Suppressor macrophage treated with lipopolysaccharide for 1 hour (primary cell): ENCODE results near the gene PDLIM7.
A peak's percentile ranks its signal among the peaks of the same experiment; 100 is the strongest.
"Not testable (repeated sequence)": the region's sequence is repeated elsewhere in the genome, so short reads cannot be mapped to it uniquely, and the experiment has no call there.

Source experiments
- DNase-seq, 3 donors: peaks; one replicate each; pipeline ENCODE4 v3.0.0-alpha.2; 2020 to 2022

PDLIM7 gene, protein sequence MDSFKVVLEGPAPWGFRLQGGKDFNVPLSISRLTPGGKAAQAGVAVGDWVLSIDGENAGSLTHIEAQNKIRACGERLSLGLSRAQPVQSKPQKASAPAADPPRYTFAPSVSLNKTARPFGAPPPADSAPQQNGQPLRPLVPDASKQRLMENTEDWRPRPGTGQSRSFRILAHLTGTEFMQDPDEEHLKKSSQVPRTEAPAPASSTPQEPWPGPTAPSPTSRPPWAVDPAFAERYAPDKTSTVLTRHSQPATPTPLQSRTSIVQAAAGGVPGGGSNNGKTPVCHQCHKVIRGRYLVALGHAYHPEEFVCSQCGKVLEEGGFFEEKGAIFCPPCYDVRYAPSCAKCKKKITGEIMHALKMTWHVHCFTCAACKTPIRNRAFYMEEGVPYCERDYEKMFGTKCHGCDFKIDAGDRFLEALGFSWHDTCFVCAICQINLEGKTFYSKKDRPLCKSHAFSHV

DNA sequence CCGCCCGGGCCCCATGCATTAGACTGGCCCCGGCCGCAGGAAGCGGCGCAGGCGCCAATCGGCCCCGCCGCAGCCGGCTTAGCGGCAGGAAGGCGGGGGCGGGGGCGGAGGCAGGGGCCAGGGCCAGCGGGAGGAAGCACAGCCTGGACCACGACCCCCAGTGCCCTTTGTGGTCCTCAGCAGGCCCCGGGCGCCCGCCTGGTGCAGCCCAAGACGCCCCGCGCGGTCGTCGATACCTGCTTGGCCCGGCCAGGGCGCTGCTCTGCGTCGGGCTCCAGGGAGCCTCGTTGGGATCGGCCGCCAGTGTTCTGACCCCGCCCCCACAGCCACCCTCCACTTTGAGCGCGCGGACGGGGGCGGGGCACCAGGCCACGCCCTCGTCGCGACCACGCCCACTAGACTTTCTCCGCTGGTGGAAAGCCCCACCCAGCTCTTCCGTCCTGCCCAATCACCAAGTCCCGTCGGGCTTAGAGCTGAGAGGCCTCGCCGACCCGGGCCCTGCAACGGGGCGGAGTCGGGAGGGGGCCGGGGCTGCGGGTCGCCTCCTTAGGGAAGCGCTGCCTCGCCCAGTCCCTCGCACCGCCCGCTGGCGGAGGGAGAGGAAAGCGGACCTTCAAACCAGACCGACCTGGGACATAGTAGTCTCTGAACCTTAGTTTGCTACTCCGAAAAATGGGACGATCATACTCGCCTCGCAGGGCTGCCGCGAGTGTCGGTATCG, at the start of gene PDLIM7:
Gene PDLIM7, minus strand, starts transcription at position 313 of the 721 bp plus-strand sequence. CDS start 1,092 bp downstream, outside the sequence.
- DNase-seq, result peak; percentile 97 to 98 (median 98)

DNA sequence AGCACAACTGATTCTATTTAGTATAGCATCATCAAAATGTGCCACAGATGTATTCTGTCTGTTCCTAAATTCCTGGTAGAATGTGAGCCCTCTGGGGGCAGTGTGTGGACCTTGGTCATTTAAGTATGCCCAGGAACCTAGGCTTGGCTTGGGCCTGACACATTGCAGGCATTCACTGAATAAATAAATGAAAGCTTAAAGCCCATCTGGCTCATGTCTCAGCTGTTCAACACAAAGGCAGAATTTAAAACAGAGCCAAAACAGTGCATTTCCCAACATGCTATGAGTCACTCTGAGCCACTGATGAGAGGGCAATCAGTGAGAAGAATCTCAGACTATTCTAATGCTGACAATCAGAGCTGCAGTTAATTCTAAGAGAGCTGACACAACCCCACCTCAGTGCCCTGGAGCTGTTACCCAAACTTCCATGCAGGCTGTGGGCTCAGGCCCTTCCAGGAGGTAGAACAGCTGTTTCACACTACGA, 48.9 kb upstream of the PDLIM7 start:
- DNase-seq, result peak; percentile 74 to 91 (median 90)

DNA sequence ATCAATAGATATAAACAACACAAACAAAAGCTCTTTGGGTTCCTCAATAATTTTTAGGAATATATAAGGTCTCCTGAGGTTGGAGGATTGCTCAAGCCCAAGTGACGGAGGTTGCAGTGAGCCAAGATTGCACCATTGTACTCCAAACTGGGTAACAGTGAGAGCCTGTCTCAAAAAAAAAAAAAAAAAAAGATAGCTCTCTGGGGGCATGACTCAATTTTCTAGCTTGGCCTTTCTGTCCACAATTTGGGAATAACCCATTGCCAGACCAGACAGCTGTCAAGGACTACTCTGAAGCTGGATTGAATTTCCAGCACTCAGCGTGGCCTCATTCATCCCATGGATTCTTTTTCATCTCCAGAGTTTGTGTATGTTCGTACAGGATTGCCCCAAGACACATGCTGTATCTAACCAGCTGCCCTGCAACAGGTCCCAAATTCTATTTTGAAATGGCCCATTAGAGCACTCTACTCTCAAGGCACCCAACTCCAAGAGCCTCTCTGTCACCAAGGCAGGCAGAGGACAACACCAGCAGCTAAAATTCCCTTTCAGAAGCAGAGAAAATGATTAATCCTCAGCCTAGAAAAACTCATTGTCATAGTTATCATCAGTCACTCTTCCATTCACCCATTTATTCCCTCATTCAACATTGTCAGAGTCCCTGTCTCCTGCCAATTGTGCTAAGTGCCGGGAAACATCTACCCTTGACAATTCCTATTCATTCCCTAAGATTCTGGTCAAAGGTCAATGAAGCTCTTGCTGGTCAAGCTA, 48.3 kb upstream of the PDLIM7 start:
- DNase-seq, result peak; percentile 88 to 94 (median 94)

DNA sequence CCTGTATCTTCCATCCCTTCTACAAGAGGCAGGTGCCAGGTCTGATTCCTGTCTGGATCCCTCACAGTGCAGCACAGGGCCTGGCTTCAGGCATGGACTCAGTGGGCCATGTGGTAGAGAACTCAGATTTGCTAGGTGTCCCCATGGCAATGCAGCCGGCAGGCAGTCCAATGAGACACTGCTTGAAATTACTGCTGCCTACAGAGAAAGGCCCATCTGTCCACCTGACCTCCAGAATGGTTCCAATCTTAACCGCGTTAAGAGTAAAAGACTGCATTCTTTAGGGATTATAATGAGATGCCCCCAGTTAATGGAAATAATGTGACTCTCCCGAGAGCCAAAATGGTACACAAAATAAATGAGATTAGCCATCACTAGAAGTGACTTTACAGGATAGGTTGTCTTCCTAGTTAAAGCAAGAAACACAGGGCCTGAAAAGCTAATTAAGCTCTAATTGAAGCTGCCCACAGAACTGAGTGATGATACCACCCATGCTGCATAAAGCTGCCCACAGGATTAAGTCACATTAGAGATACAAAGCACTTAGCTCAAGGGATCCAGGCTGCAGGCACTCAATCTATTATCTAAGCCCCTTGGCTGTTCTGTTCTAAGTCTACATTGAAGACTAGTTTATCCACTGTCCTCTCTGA, 45.5 kb upstream of the PDLIM7 start:
- no peak for DNase-seq

- no peak for DNase-seq
Observed at GRCh38 chr5:177540438-177540837, 43.0 kb upstream of the PDLIM7 start.

DNA sequence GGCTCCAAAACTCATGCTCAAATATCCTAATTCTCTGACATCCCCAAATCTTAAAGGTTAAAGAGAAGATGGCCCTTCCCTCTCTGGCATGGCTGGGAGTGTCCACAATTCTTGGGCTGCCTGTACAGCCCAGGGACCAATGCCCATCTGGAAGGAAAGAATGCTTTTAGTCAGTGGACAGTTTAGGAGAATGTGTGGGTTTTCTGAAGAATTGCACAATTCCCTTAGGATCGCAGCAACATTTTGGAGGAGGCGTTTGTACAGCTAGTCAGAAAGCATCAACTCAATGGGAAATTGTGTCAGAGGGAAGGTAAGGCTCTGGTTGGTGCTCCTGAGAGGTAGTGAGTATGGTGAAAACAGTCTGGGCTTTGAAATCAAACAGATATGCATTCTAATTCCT, 42.0 kb upstream of the PDLIM7 start:
- no peak for DNase-seq

- no peak for DNase-seq
Observed at GRCh38 chr5:177538876-177539275, 41.5 kb upstream of the PDLIM7 start.

GRCh38 chr5:177537389-177538361, 40.3 kb upstream of the PDLIM7 start:
- DNase-seq, result no peak

GRCh38 chr5:177536386-177536785, 39.0 kb upstream of the PDLIM7 start:
- no peak for DNase-seq

DNA sequence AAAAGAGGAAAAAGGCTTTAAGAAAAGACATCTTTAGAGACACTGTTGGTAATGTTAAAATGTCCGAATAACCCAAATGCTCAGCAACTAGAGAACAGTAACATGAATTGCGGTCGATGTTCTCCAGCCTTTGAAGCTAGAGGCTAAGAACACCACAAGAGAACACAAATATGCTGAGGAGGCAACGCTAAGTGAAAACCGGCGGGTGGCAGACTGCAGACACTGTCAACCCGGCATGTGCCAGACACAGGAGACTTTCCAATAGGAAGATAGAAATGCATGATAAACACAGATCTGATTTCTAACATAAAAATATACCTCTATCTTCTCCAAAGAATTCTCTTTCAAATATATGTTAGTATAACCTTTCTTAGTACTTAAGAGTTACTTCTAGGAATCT, 37.7 kb upstream of the PDLIM7 start:
- DNase-seq, result no peak

- DNase-seq, result not testable (repeated sequence)
Observed at GRCh38 chr5:177534433-177534832, 37.0 kb upstream of the PDLIM7 start.

DNA sequence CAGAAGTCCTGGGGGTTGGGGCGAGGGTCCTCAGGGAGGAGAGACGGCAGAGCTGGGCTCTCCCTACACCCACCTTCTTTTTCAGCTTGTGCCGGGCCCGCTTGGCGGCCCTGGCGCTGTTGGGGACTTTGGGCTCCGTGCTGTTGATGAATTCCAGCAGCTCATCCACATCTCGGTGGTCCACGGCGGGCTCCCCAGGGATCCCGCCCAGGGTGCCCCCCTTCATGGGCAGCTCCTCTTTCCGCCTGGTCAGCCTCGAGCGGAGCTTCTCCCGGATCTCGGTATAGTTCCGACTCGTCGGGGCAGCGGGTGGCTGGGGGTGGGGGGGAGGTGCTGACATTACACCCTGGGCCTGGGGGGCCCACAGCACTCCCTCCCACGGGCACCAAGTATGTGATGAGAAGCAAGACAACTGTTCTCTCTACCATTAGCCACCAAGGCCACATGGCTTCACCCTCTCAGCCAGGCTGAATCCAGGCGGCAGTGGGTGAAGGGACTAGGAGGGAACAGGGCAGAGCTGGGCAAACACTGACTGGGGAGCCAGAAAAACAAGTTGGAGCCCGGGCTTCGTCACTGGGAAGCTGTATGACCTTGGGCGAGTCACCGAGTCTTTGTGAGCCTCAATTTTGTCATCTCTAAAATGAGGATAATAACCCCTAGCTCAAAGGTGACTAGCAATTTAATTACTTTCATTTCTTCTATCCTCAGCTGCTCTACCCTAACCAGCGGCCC, 34.0 kb upstream of the PDLIM7 start:
- DNase-seq, result no peak

- DNase-seq, result no peak
Observed at GRCh38 chr5:177530638-177531037, 33.2 kb upstream of the PDLIM7 start.

DNA sequence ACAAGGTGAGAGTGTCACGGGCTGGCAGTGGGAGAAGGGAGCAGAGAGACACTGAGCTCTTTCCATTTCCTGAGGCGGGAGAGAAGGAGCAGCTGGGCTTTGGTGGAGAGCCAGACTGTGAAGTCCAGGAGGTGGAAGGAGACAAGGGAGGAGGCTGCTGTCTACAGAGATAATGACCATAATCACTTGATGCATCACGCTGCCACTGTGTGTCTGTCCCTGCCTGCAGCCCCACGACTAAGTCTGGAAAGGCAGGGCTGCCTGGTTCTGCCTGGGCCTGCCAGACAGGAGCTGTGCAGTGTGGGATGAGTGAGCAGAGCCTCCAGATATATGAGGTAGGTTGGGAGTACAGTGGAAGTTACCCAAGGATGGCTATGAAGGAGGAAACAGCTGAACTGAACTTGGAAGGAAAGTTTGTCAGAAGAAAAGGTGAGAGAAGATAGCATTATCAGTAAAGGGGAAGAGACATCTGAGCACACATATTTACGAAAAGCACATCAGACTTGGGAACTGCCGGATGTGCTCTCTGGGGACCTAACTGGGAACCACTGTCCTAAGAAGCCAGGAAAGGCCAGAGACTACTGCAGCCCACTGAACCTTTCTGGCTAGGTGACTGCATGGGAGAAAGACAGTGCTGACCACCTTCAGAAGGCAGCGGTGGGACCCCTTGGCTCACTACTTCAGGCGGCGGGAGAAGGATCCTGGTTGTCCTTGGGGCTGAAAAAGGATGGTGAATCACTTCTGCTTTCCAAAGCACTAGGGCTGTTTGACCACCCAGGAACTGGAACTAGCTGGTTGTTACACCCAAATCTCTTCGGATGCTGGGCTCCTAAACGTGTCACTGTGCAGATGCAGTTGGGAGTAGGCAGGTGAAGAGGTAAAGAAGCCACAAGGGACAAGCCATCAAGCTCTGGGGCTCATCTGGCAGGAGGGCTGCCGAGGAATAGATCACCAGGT, 32.1 kb upstream of the PDLIM7 start:
- no peak for DNase-seq

GRCh38 chr5:177528631-177529030, 31.2 kb upstream of the PDLIM7 start:
- no peak for DNase-seq

GRCh38 chr5:177527595-177527994, 30.2 kb upstream of the PDLIM7 start:
- DNase-seq, result no peak

DNA sequence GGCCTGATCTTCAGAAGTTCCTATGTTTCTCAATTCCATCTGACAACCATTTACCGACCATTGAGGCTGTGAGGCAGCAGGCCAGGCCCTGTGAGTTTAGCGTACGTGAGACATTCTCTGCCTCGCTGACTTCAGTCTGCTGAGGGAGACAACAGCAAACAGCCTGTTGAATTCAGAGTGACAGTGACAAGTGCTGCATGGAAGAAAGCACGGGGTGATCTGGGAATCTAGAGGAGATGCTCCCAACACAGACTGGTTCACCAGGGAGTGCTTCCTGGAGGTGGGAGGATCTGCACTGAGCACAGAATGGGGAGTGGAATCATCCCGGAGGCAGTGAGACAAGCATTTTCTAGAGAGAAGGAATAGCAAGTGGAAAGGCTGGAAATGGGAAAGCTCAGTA, 29.4 kb upstream of the PDLIM7 start:
- no peak for DNase-seq

GRCh38 chr5:177526191-177526590, 28.8 kb upstream of the PDLIM7 start:
- DNase-seq, result no peak

DNA sequence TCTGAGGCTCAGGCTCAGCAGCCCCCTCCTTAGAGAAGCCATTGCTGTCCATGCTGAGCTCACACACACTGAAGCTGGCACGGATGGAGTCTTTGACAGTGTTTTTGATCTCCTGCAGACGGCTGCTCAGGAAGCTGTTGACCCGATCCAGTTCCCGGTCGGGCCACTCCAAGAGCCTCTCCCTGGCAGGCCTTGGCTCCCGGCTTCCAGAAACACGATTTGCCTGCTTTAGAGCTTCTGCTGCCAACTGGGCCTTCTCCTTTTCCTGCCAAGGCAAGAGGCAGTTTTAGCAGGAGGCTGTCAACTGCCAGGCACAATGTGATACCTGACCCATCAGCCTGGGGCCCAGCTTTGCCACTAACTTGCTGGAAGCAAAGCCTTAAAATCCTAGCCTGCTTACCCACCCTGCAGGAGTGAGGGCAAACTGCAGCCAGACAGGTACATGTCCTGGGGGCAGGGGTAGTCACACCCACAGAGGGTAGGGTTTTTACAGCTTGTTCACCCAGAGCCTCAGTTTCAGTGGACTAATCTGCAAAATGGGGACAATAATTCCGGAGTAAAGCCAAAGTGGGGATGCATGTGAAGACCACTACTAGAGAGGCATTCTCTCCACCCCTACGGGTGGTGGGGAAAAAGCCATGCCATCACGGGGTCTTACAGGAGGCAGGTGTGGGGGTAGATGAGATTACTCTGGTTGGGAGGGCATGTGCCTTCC, 27.7 kb upstream of the PDLIM7 start:
- no peak for DNase-seq
